GM12892 (cell line): Measurements from ENCODE around the gene C3.
"Not testable (repeated sequence)": the region's sequence is repeated elsewhere in the genome, so short reads cannot be mapped to it uniquely, and the experiment has no call there.

Experiments used
- POLR2A ChIP-seq: IDR thresholded peaks from 2 replicates; pipeline ENCODE4 v1.6.1; 2011; ENCODE audit warnings: low read depth, low read length, control low read depth
- POLR2AphosphoS5 ChIP-seq: IDR thresholded peaks from 2 replicates; pipeline ENCODE4 v1.6.1; 2011; ENCODE audit warnings: low read depth, low read length, control low read depth

DNA sequence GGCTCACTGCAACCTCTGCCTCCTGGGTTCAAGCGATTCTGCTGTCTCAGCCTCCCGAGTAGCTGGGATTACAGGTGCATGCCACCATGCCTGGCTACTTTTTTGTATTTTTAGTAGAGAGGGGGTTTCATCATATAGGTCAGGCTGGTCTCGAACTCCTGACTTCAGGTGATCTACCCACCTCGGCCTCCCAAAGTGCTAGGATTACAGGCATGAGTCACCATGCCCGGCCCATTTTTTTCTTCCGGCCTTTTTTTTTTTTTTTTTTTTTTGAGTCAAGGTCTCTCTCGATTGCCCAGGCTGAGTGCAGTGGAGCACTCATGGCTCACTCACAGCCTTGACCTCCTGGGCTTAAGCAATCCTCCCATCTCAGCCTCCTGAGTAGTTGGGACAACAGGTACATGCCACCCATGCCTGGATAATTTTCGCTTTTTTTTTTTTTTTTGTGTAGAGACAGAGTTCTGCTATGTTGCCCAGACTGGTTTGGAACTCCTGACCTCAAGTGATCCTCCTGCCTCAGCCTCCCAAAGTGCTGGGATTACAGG is 41.9 kb upstream of the C3 start:
- not testable (repeated sequence) for TF ChIP-seq POLR2A, POLR2AphosphoS5
